Measurements from ENCODE around the gene SMURF2. TPM values are rescaled to one million over a fixed set of nuclear protein-coding genes. Genes with fewer than 3 reads are reported as not detected.

Gene SMURF2
- total RNA-seq, 1 experiment from 2014 or later, result 35.3 TPM

- no peak overlapping the region for H2BK15ac ChIP-seq (ENCODE audit: low read depth, low read length)
- H3K79me2 ChIP-seq (ENCODE audit: insufficient read depth, low read length), result peaks cover 14% of the 10 kb centered on the region; the same call in 1 of the 2 replicates
- H3K14ac ChIP-seq (ENCODE audit: insufficient read depth, low read length), result no peak overlapping the region
- peaks cover 7% of the 10 kb centered on the region for H3K23me2 ChIP-seq (ENCODE audit: insufficient read length, low read depth, low read length, poor library complexity, severe bottlenecking)
- no peak overlapping the region for H2BK5ac ChIP-seq (ENCODE audit: insufficient read length, low read length)
- H3K4me1 ChIP-seq (ENCODE audit: insufficient read depth, low read length), result no peaks in the 10 kb centered on the region; the same call in 1 of the 2 replicates
- no peaks in the 10 kb centered on the region for H4K20me1 ChIP-seq (ENCODE audit: control insufficient read depth, insufficient read depth, insufficient read length)
- no peak overlapping the region for H3K4me2 ChIP-seq (ENCODE audit: insufficient read depth, insufficient read length, low read length)
- H3K9ac ChIP-seq (ENCODE audit: extremely low read depth, insufficient read length, low read length), result no peak overlapping the region
- no peak overlapping the region for H3K4ac ChIP-seq (ENCODE audit: low read depth, low read length)
- H2AK5ac ChIP-seq (ENCODE audit: insufficient read length, low read length), result no peak overlapping the region
- H3K23ac ChIP-seq (ENCODE audit: insufficient read length, low read depth, low read length), result no peak overlapping the region
- peaks cover 2% of the 10 kb centered on the region; the same call in 1 of the 2 replicates for H3K27me3 Mint-ChIP-seq (ENCODE audit: low read depth)
- no peaks in the 10 kb centered on the region for H3K9me3 ChIP-seq (ENCODE audit: control insufficient read depth, low read depth, low read length)
- H2AFZ ChIP-seq (ENCODE audit: low read length), result no peak overlapping the region
- H2BK120ac ChIP-seq (ENCODE audit: low read depth, low read length, poor library complexity, severe bottlenecking), result no peak overlapping the region
- H3K4me1 Mint-ChIP-seq, result peaks cover 14 to 25% of the 10 kb centered on the region in 2 experiments
- no peak overlapping the region for H3K56ac ChIP-seq (ENCODE audit: insufficient read length, low read depth, low read length)
- H3K27ac Mint-ChIP-seq, result no peak overlapping the region
- no peaks in the 10 kb centered on the region for H3K27me3 ChIP-seq (ENCODE audit: insufficient read depth, low read length)
- no peak overlapping the region for H3K18ac ChIP-seq (ENCODE audit: insufficient read length, low read depth, low read length)
- no peak overlapping the region for H3K4me3 Mint-ChIP-seq
- H3T11ph ChIP-seq (ENCODE audit: low read length), result no peak overlapping the region
- H2BK20ac ChIP-seq (ENCODE audit: low read depth, low read length, poor library complexity, severe bottlenecking), result no peak overlapping the region
- no peak overlapping the region for H4K5ac ChIP-seq (ENCODE audit: insufficient read length, low read depth, low read length)
- no peak overlapping the region for H3K27ac ChIP-seq (ENCODE audit: insufficient read length, low read depth, low read length)
- no peak overlapping the region for H4K8ac ChIP-seq (replicated peaks; ENCODE audit: insufficient read length, low read depth, low read length)
- H4K91ac ChIP-seq (ENCODE audit: insufficient read length, low read depth, low read length), result no peak overlapping the region
- peaks cover 2 to 11% (median 4%) of the 10 kb centered on the region in 3 experiments; a peak in 6 of 7 replicates for H3K36me3 Mint-ChIP-seq (ENCODE audit: insufficient read depth in 1 of 3, low read depth in 3 of 3)
- no peak for DNase-seq
- no peaks in the 10 kb centered on the region for H3K79me1 ChIP-seq (ENCODE audit: insufficient read depth, low read depth, low read length, poor library complexity, severe bottlenecking)
- no peak overlapping the region for H2BK12ac ChIP-seq (ENCODE audit: insufficient read length, low read depth, low read length)
- TF ChIP-seq CTCF (conservative IDR thresholded peaks at IDR 0.05), result no peak
- peaks cover 5 to 6% of the 10 kb centered on the region in 2 experiments; a peak in 4 of 5 replicates for H3K9me3 Mint-ChIP-seq
Observed at GRCh38 chr17:64658931-64659330, 3.2 kb downstream of the SMURF2 start.
